ENCODE results near the gene ARPC5.

ARPC5 gene

DNA sequence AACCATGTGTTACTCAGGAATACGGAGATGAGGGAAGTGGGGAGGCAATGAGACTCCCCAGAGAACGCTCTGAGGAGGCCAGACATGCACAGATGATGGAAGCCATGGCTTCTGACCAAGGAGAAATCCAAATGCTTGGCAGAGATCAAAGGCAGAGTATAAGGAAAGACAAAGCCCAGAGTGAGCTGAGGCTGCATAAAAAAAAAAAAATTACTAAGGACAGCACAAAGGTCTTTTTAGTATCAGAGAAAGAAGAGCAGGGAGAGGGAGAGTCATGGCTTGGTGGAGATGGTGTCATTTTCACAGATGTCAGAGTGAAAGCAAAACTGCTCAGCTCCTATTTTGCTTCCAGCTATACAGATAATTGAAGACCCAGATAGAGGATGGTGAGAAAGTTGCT is 37.2 kb downstream of the ARPC5 start:
- H3K4me3 ChIP-seq (ENCODE audit: low read length in 2 of 2), result no peak overlapping the region
- H3K79me1 ChIP-seq (ENCODE audit: low read depth, low read length), result no peaks in the 10 kb centered on the region
- no peak overlapping the region for H2BK12ac ChIP-seq (ENCODE audit: low read length)
- H3K27ac ChIP-seq (replicated peaks; ENCODE audit: low read length), result no peak overlapping the region
- H3K4me2 ChIP-seq (ENCODE audit: insufficient read depth, low read length, poor library complexity, severe bottlenecking), result no peak overlapping the region
- no peak overlapping the region for H4K91ac ChIP-seq (ENCODE audit: low read depth, low read length, poor library complexity)
- no peak overlapping the region for H4K8ac ChIP-seq (ENCODE audit: low read depth, low read length)
- H2BK120ac ChIP-seq (ENCODE audit: low read depth, low read length), result no peak overlapping the region
- H2AK5ac ChIP-seq (ENCODE audit: low read depth, low read length), result no peak overlapping the region
- peaks cover 0 to 2% of the 10 kb centered on the region in 2 donors for H3K4me1 ChIP-seq (ENCODE audit: control insufficient read depth in 2 of 2, insufficient read depth in 1 of 2, low read depth in 1 of 2, low read length in 2 of 2)
- no peak overlapping the region for H2BK5ac ChIP-seq (ENCODE audit: low read length)
- H3K18ac ChIP-seq (ENCODE audit: low read length), result no peak overlapping the region
- H3K23ac ChIP-seq (ENCODE audit: low read depth, low read length, poor library complexity), result no peak overlapping the region
- no peaks in the 10 kb centered on the region for H3K9me3 ChIP-seq (replicated peaks in 1 of 2; ENCODE audit: control insufficient read depth in 2 of 2, insufficient read depth in 1 of 2, low read depth in 1 of 2, low read length in 2 of 2)
- no peak overlapping the region for H3K4ac ChIP-seq (ENCODE audit: low read length)
- H3K9ac ChIP-seq (ENCODE audit: low read depth, low read length, poor library complexity), result no peak overlapping the region
- no CpG with 5 or more reads among the region's 2 CpGs for WGBS, 2 donors (ENCODE audit: extremely low coverage in 2 of 2, insufficient read length in 2 of 2, insufficient replicate concordance in 1 of 2)
- H2AFZ ChIP-seq (ENCODE audit: low read length), result no peak overlapping the region
- peaks cover 0 to 11% (median 0%) of the 10 kb centered on the region in 3 experiments for H3K27me3 ChIP-seq (ENCODE audit: control insufficient read depth in 3 of 3, insufficient read depth in 3 of 3, low read depth in 1 of 3, low read length in 3 of 3)
- no peak overlapping the region for H3K14ac ChIP-seq (ENCODE audit: low read length)
- no peak overlapping the region for H2BK15ac ChIP-seq (ENCODE audit: low read length)
- DNase-seq (ENCODE audit: low spot score), result no peak
- H3K36me3 ChIP-seq (replicated peaks in 1 of 2; ENCODE audit: control insufficient read depth in 2 of 2, insufficient read depth in 2 of 2, low read length in 2 of 2), result no peaks in the 10 kb centered on the region

DNA sequence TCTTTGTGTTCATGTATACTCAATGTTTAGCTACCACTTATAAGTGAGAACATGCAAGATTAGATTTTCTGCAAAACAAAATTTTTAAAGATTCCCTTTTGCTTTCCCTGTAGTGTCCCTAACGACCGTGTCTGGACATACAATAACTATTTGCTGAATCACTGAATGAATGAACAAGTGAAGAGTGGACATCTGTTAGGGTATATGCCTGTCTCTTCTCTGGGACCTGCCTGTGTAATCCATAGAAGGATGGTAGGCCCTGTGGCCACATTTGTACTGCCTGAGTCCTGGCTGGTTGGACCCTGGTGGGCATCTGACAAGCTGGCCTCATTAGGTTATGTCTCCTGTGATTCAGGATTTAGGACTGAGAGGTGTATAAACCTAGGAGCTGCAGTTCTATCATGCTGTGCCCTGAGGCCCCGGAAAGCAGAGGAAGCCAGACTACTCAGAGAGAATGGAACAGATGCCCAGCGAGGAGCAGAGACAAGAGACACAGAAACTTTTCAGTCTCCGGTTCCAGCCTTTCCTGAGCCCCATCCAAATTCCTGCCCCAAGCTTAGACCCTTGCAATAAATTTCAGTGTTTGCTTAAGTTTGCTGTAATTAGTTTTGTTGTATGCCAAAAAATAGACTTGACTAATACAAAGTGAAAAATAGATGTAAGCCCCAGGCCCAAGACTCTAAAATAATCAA is 37.8 kb downstream of the ARPC5 start:
- WGBS, 2 donors (ENCODE audit: extremely low coverage in 2 of 2, insufficient read length in 2 of 2, insufficient replicate concordance in 1 of 2), result no CpG with 5 or more reads among the region's 5 CpGs
- Histone ChIP-seq H3K4ac (ENCODE audit: low read length) (no peak overlapping the region), H2AFZ (ENCODE audit: low read length) (no peak overlapping the region), H3K27me3 (ENCODE audit: control insufficient read depth in 3 of 3, insufficient read depth in 3 of 3, low read depth in 1 of 3, low read length in 3 of 3) (peaks cover 0 to 14% (median 0%) of the 10 kb centered on the region in 3 experiments), H3K14ac (ENCODE audit: low read length) (no peak overlapping the region), H3K36me3 (replicated peaks in 1 of 2; ENCODE audit: control insufficient read depth in 2 of 2, insufficient read depth in 2 of 2, low read length in 2 of 2) (no peaks in the 10 kb centered on the region), H2AK5ac (ENCODE audit: low read depth, low read length) (no peak overlapping the region), H3K9me3 (replicated peaks in 1 of 2; ENCODE audit: control insufficient read depth in 2 of 2, insufficient read depth in 1 of 2, low read depth in 1 of 2, low read length in 2 of 2) (no peaks in the 10 kb centered on the region), H3K4me3 (ENCODE audit: low read length in 2 of 2) (no peak overlapping the region), H2BK12ac (ENCODE audit: low read length) (no peak overlapping the region), H2BK120ac (ENCODE audit: low read depth, low read length) (no peak overlapping the region), H3K27ac (replicated peaks; ENCODE audit: low read length) (no peak overlapping the region), H3K79me1 (ENCODE audit: low read depth, low read length) (no peaks in the 10 kb centered on the region), H3K4me1 (ENCODE audit: control insufficient read depth in 2 of 2, insufficient read depth in 1 of 2, low read depth in 1 of 2, low read length in 2 of 2) (peaks cover 0 to 3% of the 10 kb centered on the region in 2 donors), H4K91ac (ENCODE audit: low read depth, low read length, poor library complexity) (no peak overlapping the region), H3K4me2 (ENCODE audit: insufficient read depth, low read length, poor library complexity, severe bottlenecking) (no peak overlapping the region), H3K18ac (ENCODE audit: low read length) (no peak overlapping the region), H3K9ac (ENCODE audit: low read depth, low read length, poor library complexity) (no peak overlapping the region), H3K23ac (ENCODE audit: low read depth, low read length, poor library complexity) (no peak overlapping the region), H4K8ac (ENCODE audit: low read depth, low read length) (no peak overlapping the region), H2BK5ac (ENCODE audit: low read length) (no peak overlapping the region), H2BK15ac (ENCODE audit: low read length) (no peak overlapping the region)
- DNase-seq (ENCODE audit: low spot score), result no peak

DNA sequence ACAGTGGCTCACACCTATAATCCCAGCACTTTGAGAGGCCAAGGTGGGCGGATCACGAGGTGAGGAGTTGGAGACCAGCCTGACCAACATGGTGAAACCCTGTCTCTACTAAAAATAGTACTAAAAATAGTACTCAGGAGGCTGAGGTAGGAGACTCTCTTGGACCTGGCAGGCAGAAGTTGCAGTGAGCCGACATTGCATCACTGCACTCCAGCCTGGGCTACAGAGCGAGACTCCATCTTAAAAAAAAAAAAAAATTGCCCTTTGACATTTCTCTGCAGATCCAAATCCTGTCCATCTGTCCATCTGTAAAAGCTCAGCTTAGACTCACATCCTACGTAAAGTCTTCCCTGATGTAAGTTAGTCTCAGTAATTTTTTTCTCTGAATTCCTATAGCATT is 39.1 kb downstream of the ARPC5 start:
- no peak overlapping the region for H2AFZ ChIP-seq (ENCODE audit: low read length)
- peaks cover 0 to 3% of the 10 kb centered on the region in 2 donors for H3K4me1 ChIP-seq (ENCODE audit: control insufficient read depth in 2 of 2, insufficient read depth in 1 of 2, low read depth in 1 of 2, low read length in 2 of 2)
- WGBS, 2 donors (ENCODE audit: extremely low coverage in 2 of 2, insufficient read length in 2 of 2, insufficient replicate concordance in 1 of 2), result no CpG with 5 or more reads among the region's 5 CpGs
- H2AK5ac ChIP-seq (ENCODE audit: low read depth, low read length), result no peak overlapping the region
- no peak overlapping the region for H3K27ac ChIP-seq (replicated peaks; ENCODE audit: low read length)
- no peak overlapping the region for H2BK5ac ChIP-seq (ENCODE audit: low read length)
- H3K27me3 ChIP-seq (ENCODE audit: control insufficient read depth in 3 of 3, insufficient read depth in 3 of 3, low read depth in 1 of 3, low read length in 3 of 3), result peaks cover 0 to 21% (median 0%) of the 10 kb centered on the region in 3 experiments
- H2BK12ac ChIP-seq (ENCODE audit: low read length), result no peak overlapping the region
- no peak overlapping the region for H3K4me3 ChIP-seq (ENCODE audit: low read length in 2 of 2)
- no peak overlapping the region for H3K4me2 ChIP-seq (ENCODE audit: insufficient read depth, low read length, poor library complexity, severe bottlenecking)
- H3K14ac ChIP-seq (ENCODE audit: low read length), result no peak overlapping the region
- H3K23ac ChIP-seq (ENCODE audit: low read depth, low read length, poor library complexity), result no peak overlapping the region
- no peaks in the 10 kb centered on the region for H3K36me3 ChIP-seq (replicated peaks in 1 of 2; ENCODE audit: control insufficient read depth in 2 of 2, insufficient read depth in 2 of 2, low read length in 2 of 2)
- no peaks in the 10 kb centered on the region for H3K9me3 ChIP-seq (replicated peaks in 1 of 2; ENCODE audit: control insufficient read depth in 2 of 2, insufficient read depth in 1 of 2, low read depth in 1 of 2, low read length in 2 of 2)
- H4K8ac ChIP-seq (ENCODE audit: low read depth, low read length), result no peak overlapping the region
- H2BK120ac ChIP-seq (ENCODE audit: low read depth, low read length), result no peak overlapping the region
- no peak overlapping the region for H3K18ac ChIP-seq (ENCODE audit: low read length)
- H3K9ac ChIP-seq (ENCODE audit: low read depth, low read length, poor library complexity), result no peak overlapping the region
- no peaks in the 10 kb centered on the region for H3K79me1 ChIP-seq (ENCODE audit: low read depth, low read length)
- DNase-seq (ENCODE audit: low spot score), result no peak
- no peak overlapping the region for H4K91ac ChIP-seq (ENCODE audit: low read depth, low read length, poor library complexity)
- no peak overlapping the region for H2BK15ac ChIP-seq (ENCODE audit: low read length)
- no peak overlapping the region for H3K4ac ChIP-seq (ENCODE audit: low read length)

DNA sequence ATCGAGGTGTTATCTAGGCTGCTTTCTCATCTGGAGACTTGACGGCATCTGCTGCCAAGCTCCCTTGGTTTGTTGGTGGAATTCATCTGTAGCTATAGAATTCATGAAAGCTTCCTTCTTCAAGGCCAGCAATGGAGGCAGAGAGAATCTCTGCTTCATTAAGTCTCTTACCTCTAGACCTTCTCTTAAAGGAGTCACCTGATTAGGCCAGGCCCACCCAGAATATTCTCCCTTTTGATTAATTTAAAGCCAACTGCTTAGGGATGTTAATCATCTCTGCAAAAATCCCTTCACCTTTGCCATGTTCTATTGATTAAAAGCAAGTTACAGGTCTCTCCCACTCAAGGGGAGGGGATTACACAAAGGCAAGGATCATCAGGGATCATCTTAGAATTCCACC is 40.0 kb downstream of the ARPC5 start:
- Histone ChIP-seq H4K91ac (ENCODE audit: low read depth, low read length, poor library complexity) (no peak overlapping the region), H2BK15ac (ENCODE audit: low read length) (no peak overlapping the region), H3K27ac (replicated peaks; ENCODE audit: low read length) (no peak overlapping the region), H3K9ac (ENCODE audit: low read depth, low read length, poor library complexity) (no peak overlapping the region), H3K23ac (ENCODE audit: low read depth, low read length, poor library complexity) (no peak overlapping the region), H3K36me3 (replicated peaks in 1 of 2; ENCODE audit: control insufficient read depth in 2 of 2, insufficient read depth in 2 of 2, low read length in 2 of 2) (no peaks in the 10 kb centered on the region), H2AFZ (ENCODE audit: low read length) (no peak overlapping the region), H4K8ac (ENCODE audit: low read depth, low read length) (no peak overlapping the region), H3K18ac (ENCODE audit: low read length) (no peak overlapping the region), H3K79me1 (ENCODE audit: low read depth, low read length) (no peaks in the 10 kb centered on the region), H3K4ac (ENCODE audit: low read length) (no peak overlapping the region), H3K4me3 (ENCODE audit: low read length in 2 of 2) (no peak overlapping the region), H2BK5ac (ENCODE audit: low read length) (no peak overlapping the region), H3K4me1 (ENCODE audit: control insufficient read depth in 2 of 2, insufficient read depth in 1 of 2, low read depth in 1 of 2, low read length in 2 of 2) (peaks cover 0 to 3% of the 10 kb centered on the region in 2 donors), H3K9me3 (replicated peaks in 1 of 2; ENCODE audit: control insufficient read depth in 2 of 2, insufficient read depth in 1 of 2, low read depth in 1 of 2, low read length in 2 of 2) (no peaks in the 10 kb centered on the region), H3K27me3 (ENCODE audit: control insufficient read depth in 3 of 3, insufficient read depth in 3 of 3, low read depth in 1 of 3, low read length in 3 of 3) (peaks cover 0 to 21% (median 0%) of the 10 kb centered on the region in 3 experiments), H2BK12ac (ENCODE audit: low read length) (no peak overlapping the region), H2AK5ac (ENCODE audit: low read depth, low read length) (no peak overlapping the region), H3K4me2 (ENCODE audit: insufficient read depth, low read length, poor library complexity, severe bottlenecking) (no peak overlapping the region), H2BK120ac (ENCODE audit: low read depth, low read length) (no peak overlapping the region), H3K14ac (ENCODE audit: low read length) (no peak overlapping the region)
- DNase-seq (ENCODE audit: low spot score), result no peak
- WGBS, 2 donors (ENCODE audit: extremely low coverage in 2 of 2, insufficient read length in 2 of 2, insufficient replicate concordance in 1 of 2), result no CpG with 5 or more reads among the region's 2 CpGs
